HepG2 (cell line): ENCODE results near the gene MSI2. TPM values are rescaled to one million over a fixed set of nuclear protein-coding genes. Genes with fewer than 3 reads are reported as not detected.

Experiments used
- BRD4 ChIP-seq: sonication (generic); formaldehyde crosslinking; IDR thresholded peaks from 2 replicates; pipeline ENCODE4 v1.4.0; 2020; ENCODE audit warnings: missing genetic modification reagents
- CC2D1A ChIP-seq: sonication (generic); formaldehyde crosslinking; IDR thresholded peaks from 2 replicates; pipeline ENCODE4 v1.8.1; 2023; ENCODE audit warnings: mild to moderate bottlenecking, missing genetic modification reagents
- EEA1 ChIP-seq: sonication (generic); formaldehyde crosslinking; IDR thresholded peaks from 2 replicates; pipeline ENCODE4 v1.5.1; 2020; ENCODE audit warnings: mild to moderate bottlenecking, missing genetic modification reagents, borderline replicate concordance
- HDAC2 ChIP-seq: sonication (generic); formaldehyde crosslinking; IDR thresholded peaks from 2 replicates; pipeline ENCODE4 v1.4.0; 2020; ENCODE audit warnings: missing genetic modification reagents
- HNRNPH1 ChIP-seq: fragments of 200-400 bp; formaldehyde crosslinking; optimal IDR thresholded peaks from 2 replicates; pipeline ENCODE3; 2017; ENCODE audit warnings: mild to moderate bottlenecking, low read depth, low read length
- SALL1 ChIP-seq: sonication (generic); formaldehyde crosslinking; IDR thresholded peaks from 2 replicates; pipeline ENCODE4 v1.8.0; 2022; ENCODE audit warnings: mild to moderate bottlenecking, missing genetic modification reagents
- SMAD9 ChIP-seq: sonication (generic); formaldehyde crosslinking; IDR thresholded peaks from 2 replicates; pipeline ENCODE4 v1.5.1; 2020; ENCODE audit warnings: mild to moderate bottlenecking, missing genetic modification reagents
- WIZ ChIP-seq: sonication (generic); formaldehyde crosslinking; IDR thresholded peaks from 2 replicates; pipeline ENCODE4 v1.5.1; 2020; ENCODE audit warnings: mild to moderate bottlenecking, missing genetic modification reagents
- ZNF333 ChIP-seq: sonication (generic); formaldehyde crosslinking; IDR thresholded peaks from 2 replicates; pipeline ENCODE4 v1.4.0; 2020; ENCODE audit warnings: mild to moderate bottlenecking, missing genetic modification reagents, borderline replicate concordance
- ZNF558 ChIP-seq: sonication (generic); formaldehyde crosslinking; IDR thresholded peaks from 2 replicates; pipeline ENCODE4 v1.9.0; 2022; ENCODE audit warnings: mild to moderate bottlenecking, missing genetic modification reagents, borderline replicate concordance
- ZNF724P ChIP-seq: sonication (generic); formaldehyde crosslinking; IDR thresholded peaks from 2 replicates; pipeline ENCODE4 v1.8.0; 2022; ENCODE audit warnings: missing genetic modification reagents, borderline replicate concordance
- ZSCAN21 ChIP-seq: sonication (generic); formaldehyde crosslinking; IDR thresholded peaks from 2 replicates; pipeline ENCODE4 v1.8.0; 2022; ENCODE audit warnings: mild to moderate bottlenecking, missing genetic modification reagents, moderate library complexity, borderline replicate concordance
- polyA plus RNA-seq, 8 experiments: library from polyadenylated mRNA; depleted of rRNA in 3 of 8; stranded (reverse) in 7 of 8; unstranded in 1 of 8; fragments of >200 nt; fragmentation: Illumina TruSeq in 4 of 8; extraction: Trizol in 4 of 8; gene quantifications; 2 replicates each; pipeline versions ENCODE4 v1.2.1 to v1.2.3, GENCODE V29; 2011 to 2016; ENCODE audit warnings: low read depth in 4 of 8, missing spikeins in 1 of 8, mixed read lengths in 1 of 8; ENCODE audit not compliant: insufficient read depth in 1 of 8
- total RNA-seq, 5 experiments: library from RNA; depleted of rRNA; stranded (reverse); fragments of >200 nt; fragmentation: Illumina TruSeq; extraction: Trizol; gene quantifications; 2 replicates each; pipeline ENCODE4 v1.2.3, GENCODE V29; 2016; ENCODE audit warnings: low read depth in 1 of 5
- TF ChIP-seq, protein P1 (sequence below): sonication (generic); formaldehyde crosslinking; IDR thresholded peaks from one replicate; pipeline ENCODE4 v1.5.1; 2020; ENCODE audit warnings: mild to moderate bottlenecking, missing genetic modification reagents; ENCODE audit errors: not compliant biosample characterization
- TF ChIP-seq, protein P2 (sequence below): sonication (generic); formaldehyde crosslinking; IDR thresholded peaks from 2 replicates; pipeline ENCODE4 v1.4.0; 2020; ENCODE audit warnings: low read depth, mild to moderate bottlenecking, missing genetic modification reagents
- TF ChIP-seq, protein P3 (sequence below): fragments of 450-650 bp; IDR thresholded peaks from 2 replicates; pipeline ENCODE4 v1.6.1; 2017

The MSI2 gene
- total and polyA plus RNA-seq, 2 of the 13 experiments (the other 11 are each of a cell fraction or from before 2014, with no cell fraction given): 77.5 to 78.4 TPM

DNA sequence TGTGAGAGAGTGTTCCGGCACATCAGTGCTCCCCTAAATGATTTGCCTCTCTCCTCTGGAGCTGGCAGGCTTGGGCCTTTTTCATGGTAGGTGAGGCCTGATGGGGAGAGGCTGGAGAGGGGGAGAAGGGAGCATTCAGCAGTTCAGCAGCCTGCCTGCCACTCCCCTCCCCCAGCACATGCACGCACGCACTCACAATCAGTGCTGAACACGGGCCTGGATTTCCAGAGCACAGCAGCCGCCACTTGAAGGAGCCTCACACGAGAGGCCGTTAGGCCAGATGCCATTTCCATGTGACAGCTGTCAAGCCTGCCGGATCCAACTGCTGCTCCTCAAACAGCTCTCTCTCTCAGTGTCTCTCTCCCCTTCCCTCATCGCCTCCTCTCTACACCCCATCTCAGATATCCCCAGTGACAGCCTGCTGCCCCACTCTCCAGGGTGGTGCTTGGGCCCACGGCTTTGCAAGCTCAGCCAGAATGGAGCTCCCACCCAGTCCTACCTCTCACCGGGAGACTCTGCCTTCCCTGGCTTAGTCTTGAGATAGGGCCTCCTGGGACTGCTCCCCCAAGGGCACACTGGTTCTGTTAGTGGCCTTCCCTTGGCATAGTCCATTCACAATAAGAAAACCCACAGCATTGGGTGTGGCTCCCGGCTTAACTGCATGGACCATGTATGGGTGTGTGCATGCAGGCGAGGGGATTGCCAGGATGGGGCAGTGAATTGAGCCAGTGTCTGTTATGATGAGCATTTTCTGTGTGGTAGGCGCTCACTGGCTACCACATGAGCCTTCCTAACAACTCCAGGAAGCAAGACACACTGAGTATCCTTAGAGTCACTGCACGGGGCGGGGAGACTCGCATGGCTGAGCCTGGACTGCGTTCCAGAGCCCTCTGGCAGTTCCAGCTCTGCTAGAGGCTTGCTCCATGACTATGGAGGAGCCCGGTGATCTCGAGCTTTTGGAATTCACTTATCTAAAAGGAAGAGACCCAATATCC lies 262.6 kb downstream of the MSI2 start (continued):
- TF ChIP-seq EEA1 (CRISPR knock-in tag) (0 out of 2 replicates have a peak, but pooled peaks have one; percentile 41), BRD4 (CRISPR knock-in tag) (peak; percentile 72; the same call in 1 of the 2 replicates), WIZ (CRISPR knock-in tag) (no peak), ZNF333 (CRISPR knock-in tag) (no peak), SMAD9 (CRISPR knock-in tag) (no peak), CC2D1A (CRISPR knock-in tag) (0 out of 2 replicates have a peak, but pooled peaks have one; percentile 5), ZNF724P (CRISPR knock-in tag) (0 out of 2 replicates have a peak, but pooled peaks have one; percentile 11), HNRNPH1 (no peak), ZNF558 (CRISPR knock-in tag) (no peak), SALL1 (CRISPR knock-in tag) (peak; percentile 44; the same call in 1 of the 2 replicates), ZSCAN21 (CRISPR knock-in tag) (no peak), HDAC2 (no peak)
- TF ChIP-seq, protein P1, sequence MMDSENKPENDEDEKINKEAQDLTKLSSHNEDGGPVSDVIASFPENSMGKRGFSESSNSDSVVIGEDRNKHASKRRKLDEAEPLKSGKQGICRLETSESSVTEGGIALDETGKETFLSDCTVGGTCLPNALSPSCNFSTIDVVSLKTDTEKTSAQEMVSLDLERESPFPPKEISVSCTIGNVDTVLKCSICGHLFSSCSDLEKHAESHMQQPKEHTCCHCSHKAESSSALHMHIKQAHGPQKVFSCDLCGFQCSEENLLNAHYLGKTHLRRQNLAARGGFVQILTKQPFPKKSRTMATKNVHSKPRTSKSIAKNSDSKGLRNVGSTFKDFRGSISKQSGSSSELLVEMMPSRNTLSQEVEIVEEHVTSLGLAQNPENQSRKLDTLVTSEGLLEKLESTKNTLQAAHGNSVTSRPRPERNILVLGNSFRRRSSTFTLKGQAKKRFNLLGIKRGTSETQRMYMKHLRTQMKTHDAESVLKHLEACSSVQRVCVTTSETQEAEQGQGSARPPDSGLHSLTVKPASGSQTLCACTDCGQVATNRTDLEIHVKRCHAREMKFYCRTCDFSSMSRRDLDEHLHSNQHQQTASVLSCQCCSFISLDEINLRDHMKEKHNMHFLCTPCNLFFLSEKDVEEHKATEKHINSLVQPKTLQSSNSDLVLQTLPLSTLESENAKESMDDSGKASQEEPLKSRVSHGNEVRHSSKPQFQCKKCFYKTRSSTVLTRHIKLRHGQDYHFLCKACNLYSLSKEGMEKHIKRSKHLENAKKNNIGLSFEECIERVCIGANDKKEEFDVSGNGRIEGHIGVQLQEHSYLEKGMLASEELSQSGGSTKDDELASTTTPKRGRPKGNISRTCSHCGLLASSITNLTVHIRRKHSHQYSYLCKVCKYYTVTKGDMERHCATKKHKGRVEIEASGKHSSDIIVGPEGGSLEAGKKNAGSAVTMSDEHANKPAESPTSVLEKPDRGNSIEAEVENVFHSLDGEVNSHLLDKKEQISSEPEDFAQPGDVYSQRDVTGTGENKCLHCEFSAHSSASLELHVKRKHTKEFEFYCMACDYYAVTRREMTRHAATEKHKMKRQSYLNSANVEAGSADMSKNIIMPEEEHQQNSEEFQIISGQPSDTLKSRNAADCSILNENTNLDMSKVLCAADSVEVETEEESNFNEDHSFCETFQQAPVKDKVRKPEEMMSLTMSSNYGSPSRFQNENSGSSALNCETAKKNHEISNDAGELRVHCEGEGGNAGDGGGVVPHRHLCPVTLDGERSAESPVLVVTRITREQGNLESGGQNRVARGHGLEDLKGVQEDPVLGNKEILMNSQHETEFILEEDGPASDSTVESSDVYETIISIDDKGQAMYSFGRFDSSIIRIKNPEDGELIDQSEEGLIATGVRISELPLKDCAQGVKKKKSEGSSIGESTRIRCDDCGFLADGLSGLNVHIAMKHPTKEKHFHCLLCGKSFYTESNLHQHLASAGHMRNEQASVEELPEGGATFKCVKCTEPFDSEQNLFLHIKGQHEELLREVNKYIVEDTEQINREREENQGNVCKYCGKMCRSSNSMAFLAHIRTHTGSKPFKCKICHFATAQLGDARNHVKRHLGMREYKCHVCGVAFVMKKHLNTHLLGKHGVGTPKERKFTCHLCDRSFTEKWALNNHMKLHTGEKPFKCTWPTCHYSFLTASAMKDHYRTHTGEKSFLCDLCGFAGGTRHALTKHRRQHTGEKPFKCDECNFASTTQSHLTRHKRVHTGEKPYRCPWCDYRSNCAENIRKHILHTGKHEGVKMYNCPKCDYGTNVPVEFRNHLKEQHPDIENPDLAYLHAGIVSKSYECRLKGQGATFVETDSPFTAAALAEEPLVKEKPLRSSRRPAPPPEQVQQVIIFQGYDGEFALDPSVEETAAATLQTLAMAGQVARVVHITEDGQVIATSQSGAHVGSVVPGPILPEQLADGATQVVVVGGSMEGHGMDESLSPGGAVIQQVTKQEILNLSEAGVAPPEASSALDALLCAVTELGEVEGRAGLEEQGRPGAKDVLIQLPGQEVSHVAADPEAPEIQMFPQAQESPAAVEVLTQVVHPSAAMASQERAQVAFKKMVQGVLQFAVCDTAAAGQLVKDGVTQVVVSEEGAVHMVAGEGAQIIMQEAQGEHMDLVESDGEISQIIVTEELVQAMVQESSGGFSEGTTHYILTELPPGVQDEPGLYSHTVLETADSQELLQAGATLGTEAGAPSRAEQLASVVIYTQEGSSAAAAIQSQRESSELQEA (CRISPR knock-in tag): peak; percentile 44
- TF ChIP-seq, protein P2, sequence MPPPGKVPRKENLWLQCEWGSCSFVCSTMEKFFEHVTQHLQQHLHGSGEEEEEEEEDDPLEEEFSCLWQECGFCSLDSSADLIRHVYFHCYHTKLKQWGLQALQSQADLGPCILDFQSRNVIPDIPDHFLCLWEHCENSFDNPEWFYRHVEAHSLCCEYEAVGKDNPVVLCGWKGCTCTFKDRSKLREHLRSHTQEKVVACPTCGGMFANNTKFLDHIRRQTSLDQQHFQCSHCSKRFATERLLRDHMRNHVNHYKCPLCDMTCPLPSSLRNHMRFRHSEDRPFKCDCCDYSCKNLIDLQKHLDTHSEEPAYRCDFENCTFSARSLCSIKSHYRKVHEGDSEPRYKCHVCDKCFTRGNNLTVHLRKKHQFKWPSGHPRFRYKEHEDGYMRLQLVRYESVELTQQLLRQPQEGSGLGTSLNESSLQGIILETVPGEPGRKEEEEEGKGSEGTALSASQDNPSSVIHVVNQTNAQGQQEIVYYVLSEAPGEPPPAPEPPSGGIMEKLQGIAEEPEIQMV (CRISPR knock-in tag): 0 out of 2 replicates have a peak, but pooled peaks have one; percentile 11
- TF ChIP-seq, protein P3, sequence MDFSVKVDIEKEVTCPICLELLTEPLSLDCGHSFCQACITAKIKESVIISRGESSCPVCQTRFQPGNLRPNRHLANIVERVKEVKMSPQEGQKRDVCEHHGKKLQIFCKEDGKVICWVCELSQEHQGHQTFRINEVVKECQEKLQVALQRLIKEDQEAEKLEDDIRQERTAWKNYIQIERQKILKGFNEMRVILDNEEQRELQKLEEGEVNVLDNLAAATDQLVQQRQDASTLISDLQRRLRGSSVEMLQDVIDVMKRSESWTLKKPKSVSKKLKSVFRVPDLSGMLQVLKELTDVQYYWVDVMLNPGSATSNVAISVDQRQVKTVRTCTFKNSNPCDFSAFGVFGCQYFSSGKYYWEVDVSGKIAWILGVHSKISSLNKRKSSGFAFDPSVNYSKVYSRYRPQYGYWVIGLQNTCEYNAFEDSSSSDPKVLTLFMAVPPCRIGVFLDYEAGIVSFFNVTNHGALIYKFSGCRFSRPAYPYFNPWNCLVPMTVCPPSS: no peak
